ENCODE results near the gene CAD. TPM values are rescaled to one million over a fixed set of nuclear protein-coding genes. Genes with fewer than 3 reads are reported as not detected.
A peak's percentile ranks its signal among the peaks of the same experiment; 100 is the strongest.

CAD gene
- 117 and 130 TPM in 2 replicates for total RNA-seq (2021)
- long read RNA-seq, full-length matches to known transcripts, result 4 of 126 reads
- long read RNA-seq, partial matches to known transcripts, result 100 of 126 reads
- long read RNA-seq, other reads (novel, unspliced or antisense), result 22 of 126 reads

- Histone ChIP-seq H3K4me1 (ENCODE audit: insufficient read depth, low read length) (peaks cover 4% of the 10 kb centered on the region; the same call in 1 of the 2 replicates), H2AFZ (ENCODE audit: low read length) (no peak within 1 kb of the TSS), H3K9me3 (ENCODE audit: control insufficient read depth, low read depth, low read length) (no peaks in the 10 kb centered on the region), H4K5ac (ENCODE audit: insufficient read length, low read depth, low read length) (peak within 1 kb of the TSS; percentile 98), H3K4me2 (ENCODE audit: insufficient read depth, insufficient read length, low read length) (peak within 1 kb of the TSS; percentile 97), H3K79me2 (ENCODE audit: insufficient read depth, low read length) (peaks cover 12% of the 10 kb centered on the region; the same call in 1 of the 2 replicates), H3K27ac (ENCODE audit: insufficient read length, low read depth, low read length) (peak within 1 kb of the TSS; percentile 87), H2BK120ac (ENCODE audit: low read depth, low read length, poor library complexity, severe bottlenecking) (peak within 1 kb of the TSS; percentile 82), H3T11ph (ENCODE audit: low read length) (peak within 1 kb of the TSS; percentile 46), H3K4ac (ENCODE audit: low read depth, low read length) (peak within 1 kb of the TSS; percentile 88), H3K56ac (ENCODE audit: insufficient read length, low read depth, low read length) (peak within 1 kb of the TSS; percentile 50), H2BK20ac (ENCODE audit: low read depth, low read length, poor library complexity, severe bottlenecking) (no peak within 1 kb of the TSS), H3K9ac (ENCODE audit: extremely low read depth, insufficient read length, low read length) (peak within 1 kb of the TSS; percentile 97), H4K8ac (replicated peaks; ENCODE audit: insufficient read length, low read depth, low read length) (peak within 1 kb of the TSS; percentile 35), H2BK15ac (ENCODE audit: low read depth, low read length) (0 out of 2 replicates have a peak within 1 kb of the TSS, but pooled peaks have one; percentile 54), H3K14ac (ENCODE audit: insufficient read depth, low read length) (peak within 1 kb of the TSS; percentile 96), H2BK5ac (ENCODE audit: insufficient read length, low read length) (peak within 1 kb of the TSS; percentile 86), H2BK12ac (ENCODE audit: insufficient read length, low read depth, low read length) (peak within 1 kb of the TSS; percentile 53), H4K91ac (ENCODE audit: insufficient read length, low read depth, low read length) (peak within 1 kb of the TSS; percentile 86), H3K18ac (ENCODE audit: insufficient read length, low read depth, low read length) (peak within 1 kb of the TSS; percentile 96), H2AK5ac (ENCODE audit: insufficient read length, low read length) (peak within 1 kb of the TSS; percentile 72), H3K23me2 (ENCODE audit: insufficient read length, low read depth, low read length, poor library complexity, severe bottlenecking) (peaks cover 15% of the 10 kb centered on the region), H3K23ac (ENCODE audit: insufficient read length, low read depth, low read length) (no peak within 1 kb of the TSS), H3K79me1 (ENCODE audit: insufficient read depth, low read depth, low read length, poor library complexity, severe bottlenecking) (no peaks in the 10 kb centered on the region), H3K27me3 (ENCODE audit: insufficient read depth, low read length) (no peaks in the 10 kb centered on the region), H4K20me1 (ENCODE audit: control insufficient read depth, insufficient read depth, insufficient read length) (no peaks in the 10 kb centered on the region)
- Mint-ChIP-seq H3K9me3 (peaks cover 0 to 1% of the 10 kb centered on the region in 2 experiments; a peak in 1 of 5 replicates), H3K4me1 (peaks cover 30 to 37% of the 10 kb centered on the region in 2 experiments), H3K27me3 (ENCODE audit: low read depth) (no peaks in the 10 kb centered on the region), H3K36me3 (ENCODE audit: insufficient read depth in 1 of 3, low read depth in 3 of 3) (peaks cover 43 to 68% (median 66%) of the 10 kb centered on the region in 3 experiments), H3K27ac (peak within 1 kb of the TSS; percentile 98 to 99 (median 99)), H3K4me3 (peak within 1 kb of the TSS; percentile 91 to 96)
- DNase-seq, result peak; percentile 86
- no CpG with 5 or more reads among the region's 72 CpGs for WGBS (ENCODE audit: extremely low coverage, insufficient read length, low lambda C conversion rate)
- peak; percentile 30; the same call in 1 of the 3 replicates for TF ChIP-seq CTCF (conservative IDR thresholded peaks at IDR 0.05)
Observed at GRCh38 chr2:27217173-27218121, at the start of gene CAD. Gene CAD (plus strand): TSS chr2:27217369. CDS start chr2:27217552, 183 bp downstream.

All from H9 (cell line).